NCI-H146 (cell line): ENCODE measurements around the gene GLT8D2.

Source experiments
- DNase-seq: peaks from one replicate; lab custom pipeline; 2025; lab: John Stamatoyannopoulos, UW

Gene GLT8D2

DNA sequence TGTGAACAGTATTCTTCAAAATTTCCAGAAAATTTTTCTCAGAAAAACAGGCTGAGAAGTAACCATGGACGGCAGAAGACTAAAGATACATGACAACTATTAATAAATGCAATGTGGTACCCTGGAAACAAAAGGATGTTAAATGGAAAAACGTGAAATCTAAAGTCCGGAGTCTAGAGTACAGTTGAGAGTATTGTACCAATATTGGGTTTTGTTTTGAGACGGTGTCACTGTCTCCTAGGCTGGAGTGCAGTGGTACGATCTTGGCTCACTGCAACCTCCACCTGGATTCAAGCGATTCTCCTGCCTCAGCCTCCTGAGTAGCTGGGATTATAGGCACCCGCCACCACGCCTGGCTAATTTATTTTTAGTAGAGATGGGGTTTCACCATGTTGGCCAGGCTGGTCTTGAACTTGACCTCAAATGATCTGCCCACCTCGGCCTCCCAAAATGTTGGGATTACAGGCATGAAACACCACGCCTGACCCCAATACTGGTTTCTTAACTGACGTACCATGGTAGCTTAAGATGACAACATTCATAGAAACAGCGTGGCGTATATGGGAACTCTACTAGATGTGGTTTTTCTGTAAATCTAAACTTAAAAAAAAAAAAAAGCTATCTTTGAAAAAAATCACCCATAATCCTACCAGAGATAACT, 101.1 kb downstream of the GLT8D2 start:
- no peak for DNase-seq

DNA sequence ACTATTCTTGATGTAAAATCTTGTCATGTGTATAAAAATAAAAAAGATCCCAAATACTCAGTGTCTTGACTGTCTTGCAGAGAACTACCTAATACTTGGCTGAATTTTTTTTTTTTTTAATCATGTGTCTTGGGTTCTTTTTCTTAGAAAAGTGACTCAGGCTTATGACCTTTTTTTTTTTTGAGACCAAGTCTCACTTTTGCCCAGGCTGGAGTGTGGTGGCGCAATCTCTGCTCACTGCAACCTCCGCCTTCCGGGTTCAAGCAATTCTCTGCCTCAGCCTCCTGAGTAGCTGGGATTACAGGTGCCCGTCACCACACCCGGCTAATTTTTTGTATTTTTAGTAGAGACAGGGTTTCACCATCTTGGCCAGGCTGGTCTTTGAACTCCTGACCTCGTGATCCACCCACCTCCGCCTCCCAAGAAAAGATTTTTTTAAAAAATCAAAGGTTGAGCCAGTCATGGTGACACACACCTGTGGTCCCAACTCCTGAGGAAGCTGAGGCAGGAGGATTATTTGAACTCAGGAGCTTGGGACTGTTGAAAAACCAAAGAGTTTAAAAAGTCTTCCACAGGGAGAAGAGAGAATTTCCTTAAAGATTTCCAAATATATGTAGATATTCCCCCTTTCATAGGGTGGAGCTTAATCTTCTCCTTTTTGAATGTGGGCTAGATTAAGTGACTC, 102.0 kb downstream of the GLT8D2 start:
- DNase-seq, result no peak

DNA sequence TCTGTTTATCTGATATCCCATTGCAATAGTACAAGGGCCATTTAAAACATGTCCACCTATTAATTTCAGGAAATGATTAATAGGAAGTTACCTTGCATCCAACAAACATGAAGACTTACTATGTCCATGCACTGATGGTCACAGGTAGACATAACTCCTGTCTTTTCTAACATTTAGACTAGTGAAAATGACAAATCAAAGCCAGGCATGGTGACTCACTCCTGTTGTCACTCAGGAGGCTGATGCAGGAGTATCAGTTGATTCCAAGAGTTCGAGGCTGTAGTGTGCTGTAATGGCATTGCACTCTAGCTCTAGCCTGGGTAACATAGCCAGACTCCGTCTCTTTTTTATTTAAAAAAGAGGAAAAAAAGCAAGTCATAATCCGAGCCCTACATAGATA, 105.0 kb downstream of the GLT8D2 start:
- no peak for DNase-seq
